IMR-90 (cell line): ENCODE data around the gene MAP3K13. TPM values are rescaled to one million over a fixed set of nuclear protein-coding genes. Genes with fewer than 3 reads are reported as not detected.
A peak's percentile ranks its signal among the peaks of the same experiment; 100 is the strongest.

Experiments used
- ATAC-seq: fragments of 200-7000 bp; cut with Tn5 transposase; 2 replicates; pipeline ENCODE4 v1.9.1; 2020; ENCODE audit warnings: low read depth, mild to moderate bottlenecking, moderate library complexity
- BruUV-seq: library from RNA; stranded (reverse); fragments of 400-500 nt; replicated peaks from 2 replicates; lab custom pipeline; 2021; lab: Mats Ljungman, UMichigan
- CTCF ChIA-PET: fragments of 300-600 bp; formaldehyde crosslinking; extraction: SDS; loops from one replicate; lab custom pipeline; 2021; ENCODE audit warnings: antibody characterized with exemption; lab: Yijun Ruan, JAX
- POLR2A ChIA-PET: fragments of 300-600 bp; sonication (Branson Sonifier 250); formaldehyde crosslinking; loops from one replicate; lab custom pipeline; 2022; ENCODE audit warnings: antibody characterized with exemption; ENCODE audit not compliant: unreplicated experiment; lab: Charles Lee
- DNase-seq: peaks from one replicate; pipeline ENCODE4 v3.0.0; 2013
- H2AFZ ChIP-seq: replicated peaks from 2 replicates; pipeline ENCODE3; 2013; ENCODE audit warnings: low read length, mild to moderate bottlenecking; ENCODE audit not compliant: poor library complexity
- H2AK5ac ChIP-seq: 2 replicates; pipeline ENCODE4 v1.6.1; 2013; ENCODE audit warnings: low read depth, low read length, inconsistent platforms
- H2AK9ac ChIP-seq: replicated peaks from 2 replicates; pipeline ENCODE3; 2013; ENCODE audit warnings: mild to moderate bottlenecking, low read depth, low read length, moderate library complexity; ENCODE audit not compliant: poor library complexity
- H2BK120ac ChIP-seq: 2 replicates; pipeline ENCODE4 v1.6.1; 2013; ENCODE audit warnings: low read depth, low read length, inconsistent platforms
- H2BK15ac ChIP-seq: 3 replicates; pipeline ENCODE4 v1.6.1; 2013; ENCODE audit warnings: low read depth, low read length, inconsistent platforms
- H2BK20ac ChIP-seq: 2 replicates; pipeline ENCODE4 v1.6.1; 2013; ENCODE audit warnings: low read depth, mild to moderate bottlenecking, inconsistent platforms, low read length, moderate library complexity
- H2BK5ac ChIP-seq: 2 replicates; pipeline ENCODE4 v1.6.1; 2013; ENCODE audit warnings: mild to moderate bottlenecking, low read depth, low read length, inconsistent platforms; ENCODE audit not compliant: poor library complexity, severe bottlenecking
- H3K14ac ChIP-seq: replicated peaks from 2 replicates; pipeline ENCODE4 v1.6.1; 2013; ENCODE audit warnings: low read depth, low read length, inconsistent platforms
- H3K18ac ChIP-seq: 2 replicates; pipeline ENCODE4 v1.6.1; 2013; ENCODE audit warnings: low read depth, low read length, control low read depth
- H3K23ac ChIP-seq: 2 replicates; pipeline ENCODE4 v1.6.1; 2013; ENCODE audit warnings: low read depth, low read length, inconsistent platforms
- H3K27ac ChIP-seq: 2 replicates; pipeline ENCODE4 v1.5.1; 2013; ENCODE audit warnings: mild to moderate bottlenecking, control low read depth, low read length; ENCODE audit not compliant: insufficient read depth
- H3K27me3 ChIP-seq: 2 replicates; pipeline ENCODE4 v1.6.1; 2013; ENCODE audit warnings: low read length; ENCODE audit not compliant: control insufficient read depth, insufficient read depth
- H3K36me3 ChIP-seq: 2 replicates; pipeline ENCODE4 v1.6.1; 2013; ENCODE audit warnings: low read length, mixed read lengths; ENCODE audit not compliant: control insufficient read depth, insufficient read depth
- H3K4ac ChIP-seq: 2 replicates; pipeline ENCODE4 v1.6.1; 2013; ENCODE audit warnings: low read depth, low read length, inconsistent platforms
- H3K4me1 ChIP-seq: 2 replicates; pipeline ENCODE4 v1.6.1; 2013; ENCODE audit warnings: low read length, mixed read lengths; ENCODE audit not compliant: control insufficient read depth, insufficient read depth
- H3K4me2 ChIP-seq: 2 replicates; pipeline ENCODE4 v1.6.1; 2013; ENCODE audit warnings: low read depth, mild to moderate bottlenecking, control low read depth, low read length, moderate library complexity
- H3K4me3 ChIP-seq: 2 replicates; pipeline ENCODE4 v1.5.1; 2013; ENCODE audit warnings: low read depth, mild to moderate bottlenecking, control low read depth, low read length, moderate library complexity; ENCODE audit not compliant: insufficient read depth
- H3K56ac ChIP-seq: 2 replicates; pipeline ENCODE4 v1.6.1; 2013; ENCODE audit warnings: low read length, inconsistent platforms; ENCODE audit not compliant: insufficient read depth; ENCODE audit errors: extremely low read depth
- H3K79me1 ChIP-seq, 2 experiments: 2 replicates each; pipeline ENCODE4 v1.6.1; 2013; ENCODE audit warnings: low read length in 2 of 2, inconsistent platforms in 1 of 2, low read depth in 1 of 2
- H3K9ac ChIP-seq: 2 replicates; pipeline ENCODE4 v1.6.1; 2013; ENCODE audit warnings: low read depth, low read length, control low read depth
- H3K9me1 ChIP-seq: 2 replicates; pipeline ENCODE4 v1.6.1; 2013; ENCODE audit warnings: low read length, inconsistent platforms; ENCODE audit not compliant: insufficient read depth
- H3K9me3 ChIP-seq: 2 replicates; pipeline ENCODE4 v1.6.1; 2013; ENCODE audit warnings: low read length; ENCODE audit not compliant: control insufficient read depth, insufficient read depth
- H4K20me1 ChIP-seq: 2 replicates; pipeline ENCODE4 v1.6.1; 2013; ENCODE audit warnings: low read length, inconsistent platforms; ENCODE audit not compliant: insufficient read depth
- H4K5ac ChIP-seq: 2 replicates; pipeline ENCODE4 v1.6.1; 2013; ENCODE audit warnings: mild to moderate bottlenecking, low read depth, low read length, control low read depth
- H4K8ac ChIP-seq, 2 experiments: 2 replicates each; pipeline ENCODE4 v1.6.1; 2013; ENCODE audit warnings: low read depth in 2 of 2, low read length in 2 of 2, control low read depth in 1 of 2, inconsistent platforms in 1 of 2
- H4K91ac ChIP-seq: 2 replicates; pipeline ENCODE4 v1.6.1; 2013; ENCODE audit warnings: low read depth, low read length, inconsistent platforms; ENCODE audit not compliant: insufficient read depth
- MAFK ChIP-seq: IDR thresholded peaks from 2 replicates; pipeline ENCODE4 v1.6.1; 2012; ENCODE audit warnings: low read depth, low read length, improper control_type of control experiment
- NFE2L2 ChIP-seq: fragments of 150-350 bp; IDR thresholded peaks from 2 replicates; pipeline ENCODE4 v1.6.1; 2016; ENCODE audit warnings: low read depth, mild to moderate bottlenecking, low read length
- WGBS, 2 experiments: methylation state at CpG; one replicate each; pipeline versions ENCODE4 v1.1.5 to v1.1.7; 2013; ENCODE audit warnings: missing lambda C conversion rate in 2 of 2; ENCODE audit not compliant: insufficient read length in 1 of 2; ENCODE audit errors: extremely low coverage in 2 of 2; 5-methylcytosine and 5-hydroxymethylcytosine counted together
- dilution Hi-C: fragments of 300-500 bp; cut with HindIII; formaldehyde crosslinking; loops from one replicate; pipeline ENCODE4 v1.14.3; 2018; ENCODE audit warnings: low sequenced_read_pairs; ENCODE audit not compliant: unreplicated experiment
- in situ Hi-C: fragments of 300-500 bp; cut with MboI; formaldehyde crosslinking; loops from 3 replicates; pipeline ENCODE4 v1.14.3; 2019; ENCODE audit warnings: low sequenced_read_pairs, inconsistent platforms, mixed read lengths
- intact Hi-C: fragments of 100-400 bp; cut with micrococcal nuclease; formaldehyde crosslinking; loops from 2 replicates; pipeline ENCODE4 v1.10.0; 2022
- polyA plus RNA-seq, 3 experiments: library from polyadenylated mRNA; depleted of rRNA; stranded (reverse); fragments of >200 nt; gene quantifications; 2 replicates each; pipeline ENCODE4 v1.2.3, GENCODE V29; 2012; ENCODE audit warnings: low replicate concordance in 1 of 3
- total RNA-seq: library from RNA; depleted of rRNA; stranded (reverse); fragments of >200 nt; gene quantifications from 2 replicates; pipeline ENCODE4 v1.2.3, GENCODE V29; 2012

MAP3K13 gene
- total and polyA plus RNA-seq, 2 of the 4 experiments (the other 2 are of a cell fraction) = 9.9 to 17.6 TPM

GRCh38 chr3:185339945-185340344 lies 23.0 kb upstream of the MAP3K13 start:
- no peak overlapping the region for H3K14ac ChIP-seq
- ChIA-PET CTCF (no interaction called here), POLR2A (no interaction called here)
- no peak overlapping the region for H3K4me2 ChIP-seq
- no peaks in the 10 kb centered on the region for H3K4me1 ChIP-seq
- intact Hi-C loops (no loop called here), in situ Hi-C loops (no loop called here), dilution Hi-C loops (no loop called here)
- BruUV-seq = no TSS peak
- no peak overlapping the region for H3K9ac ChIP-seq
- H4K5ac ChIP-seq = no peak overlapping the region
- no peak overlapping the region for H2AFZ ChIP-seq
- no peaks in the 10 kb centered on the region for H3K9me1 ChIP-seq
- no peak overlapping the region for H4K8ac ChIP-seq
- H4K91ac ChIP-seq = no peak overlapping the region
- H2AK9ac ChIP-seq = no peak overlapping the region
- no peak overlapping the region for H3K27ac ChIP-seq
- H2AK5ac ChIP-seq = no peak overlapping the region
- no peak overlapping the region for H2BK20ac ChIP-seq
- no peak overlapping the region for H2BK5ac ChIP-seq
- H2BK120ac ChIP-seq = no peak overlapping the region
- WGBS, 2 experiments = 80% methylated on average over 1 of the region's 2 CpGs; no CpG with 5 or more reads in 1 of the 2 experiments
- H3K56ac ChIP-seq = no peak overlapping the region
- no peak overlapping the region for H2BK15ac ChIP-seq
- H3K23ac ChIP-seq = no peak overlapping the region
- no peaks in the 10 kb centered on the region for H4K20me1 ChIP-seq
- TF ChIP-seq MAFK = 0 out of 2 replicates have a peak, but pooled peaks have one; percentile 17
- TF ChIP-seq NFE2L2 = no peak
- H3K27me3 ChIP-seq = no peaks in the 10 kb centered on the region
- ATAC-seq = no peak
- no peak overlapping the region for H3K4ac ChIP-seq
- H3K18ac ChIP-seq = no peak overlapping the region
- H3K79me1 ChIP-seq = no peaks in the 10 kb centered on the region
- no peaks in the 10 kb centered on the region for H3K36me3 ChIP-seq
- no peak for DNase-seq
- no peak overlapping the region for H3K4me3 ChIP-seq
- no peaks in the 10 kb centered on the region for H3K9me3 ChIP-seq
